T-helper 17 cell (primary cell): ENCODE results near the gene XPO1. TPM values are rescaled to one million over a fixed set of nuclear protein-coding genes. Genes with fewer than 3 reads are reported as not detected.
A peak's percentile ranks its signal among the peaks of the same experiment; 100 is the strongest.
"Not testable (repeated sequence)": the region's sequence is repeated elsewhere in the genome, so short reads cannot be mapped to it uniquely, and the experiment has no call there.

Experiments used
- ATAC-seq: fragments of 150-1000 bp; cut with Tn5 transposase; 2 replicates; pipeline ENCODE4 v1.10.0; 2021; ENCODE audit warnings: mild to moderate bottlenecking, moderate library complexity
- DNase-seq, 3 donors: peaks; one replicate each; pipeline versions ENCODE4 v3.0.0 to v3.0.0-alpha.2; 2020 to 2021
- H3K9me3 ChIP-seq: one replicate; pipeline ENCODE4 v1.7.0; 2013; ENCODE audit warnings: low read length, mild to moderate bottlenecking; ENCODE audit not compliant: control insufficient read depth, poor library complexity, severe bottlenecking
- H3K27ac Mint-ChIP-seq: one replicate; pipeline ENCODE4 v1.8.0; 2022; ENCODE audit warnings: mild to moderate bottlenecking, moderate library complexity, mixed read lengths
- H3K27me3 Mint-ChIP-seq: one replicate; pipeline ENCODE4 v1.8.0; 2022; ENCODE audit warnings: mixed read lengths
- H3K36me3 Mint-ChIP-seq: one replicate; pipeline ENCODE4 v1.8.0; 2022; ENCODE audit warnings: low read depth, mixed read lengths
- H3K4me1 Mint-ChIP-seq: one replicate; pipeline ENCODE4 v1.8.0; 2022; ENCODE audit warnings: mild to moderate bottlenecking, mixed read lengths
- H3K4me3 Mint-ChIP-seq: one replicate; pipeline ENCODE4 v1.8.0; 2022; ENCODE audit warnings: mild to moderate bottlenecking, moderate library complexity, mixed read lengths
- total RNA-seq, 4 donors: library from RNA in 2 of 4; stranded (reverse) in 2 of 4; gene quantifications; one replicate each; pipeline ENCODE4 v1.2.3 and lab custom pipeline; 2022 to 2026

The XPO1 gene, protein sequence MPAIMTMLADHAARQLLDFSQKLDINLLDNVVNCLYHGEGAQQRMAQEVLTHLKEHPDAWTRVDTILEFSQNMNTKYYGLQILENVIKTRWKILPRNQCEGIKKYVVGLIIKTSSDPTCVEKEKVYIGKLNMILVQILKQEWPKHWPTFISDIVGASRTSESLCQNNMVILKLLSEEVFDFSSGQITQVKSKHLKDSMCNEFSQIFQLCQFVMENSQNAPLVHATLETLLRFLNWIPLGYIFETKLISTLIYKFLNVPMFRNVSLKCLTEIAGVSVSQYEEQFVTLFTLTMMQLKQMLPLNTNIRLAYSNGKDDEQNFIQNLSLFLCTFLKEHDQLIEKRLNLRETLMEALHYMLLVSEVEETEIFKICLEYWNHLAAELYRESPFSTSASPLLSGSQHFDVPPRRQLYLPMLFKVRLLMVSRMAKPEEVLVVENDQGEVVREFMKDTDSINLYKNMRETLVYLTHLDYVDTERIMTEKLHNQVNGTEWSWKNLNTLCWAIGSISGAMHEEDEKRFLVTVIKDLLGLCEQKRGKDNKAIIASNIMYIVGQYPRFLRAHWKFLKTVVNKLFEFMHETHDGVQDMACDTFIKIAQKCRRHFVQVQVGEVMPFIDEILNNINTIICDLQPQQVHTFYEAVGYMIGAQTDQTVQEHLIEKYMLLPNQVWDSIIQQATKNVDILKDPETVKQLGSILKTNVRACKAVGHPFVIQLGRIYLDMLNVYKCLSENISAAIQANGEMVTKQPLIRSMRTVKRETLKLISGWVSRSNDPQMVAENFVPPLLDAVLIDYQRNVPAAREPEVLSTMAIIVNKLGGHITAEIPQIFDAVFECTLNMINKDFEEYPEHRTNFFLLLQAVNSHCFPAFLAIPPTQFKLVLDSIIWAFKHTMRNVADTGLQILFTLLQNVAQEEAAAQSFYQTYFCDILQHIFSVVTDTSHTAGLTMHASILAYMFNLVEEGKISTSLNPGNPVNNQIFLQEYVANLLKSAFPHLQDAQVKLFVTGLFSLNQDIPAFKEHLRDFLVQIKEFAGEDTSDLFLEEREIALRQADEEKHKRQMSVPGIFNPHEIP (N-terminal part only)
- 100 to 1,000 TPM; 110 to 121 TPM for total RNA-seq
- 287 to 300 reads per million in 2 donors for total RNA-seq (lab: John Stamatoyannopoulos, UW)

DNA sequence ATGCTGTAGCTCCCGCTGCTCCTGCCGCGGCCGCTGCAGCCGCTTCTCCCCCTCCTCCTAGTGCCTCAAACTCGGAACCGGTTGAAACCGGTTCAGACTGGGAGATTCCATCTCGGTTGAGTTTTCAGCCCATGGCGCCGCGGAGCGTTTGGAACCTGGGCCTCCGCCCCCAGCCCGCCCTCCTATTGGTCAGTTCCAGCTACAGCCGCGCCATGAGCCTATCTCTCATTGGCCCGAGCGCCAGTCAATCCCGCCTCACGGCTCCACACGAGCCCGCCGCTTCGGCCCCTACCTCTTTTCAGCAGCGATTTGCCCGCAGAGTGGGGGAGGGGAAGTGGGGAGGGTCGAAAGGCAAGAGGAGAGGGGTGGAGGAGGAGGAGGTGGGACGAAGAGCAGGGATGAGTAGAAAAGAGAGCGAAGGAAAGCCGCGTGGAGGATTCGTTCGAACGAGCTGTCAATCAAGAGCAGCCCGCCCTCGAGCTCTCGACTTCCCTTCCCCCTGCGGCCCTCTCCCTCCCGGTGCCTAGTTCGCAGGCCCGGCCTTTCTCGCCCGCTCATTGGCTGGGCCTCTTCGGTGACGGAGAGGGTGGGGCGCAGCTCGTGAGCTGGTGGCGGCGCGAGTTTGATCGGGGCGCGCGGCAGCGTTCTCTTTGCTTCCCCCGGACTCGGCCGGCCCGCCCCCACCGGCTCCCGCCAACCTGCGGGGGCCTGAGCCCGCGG, at the start of gene XPO1:
XPO1 (minus strand) TSS at position 157 of the 720 bp plus-strand sequence. CDS start 4,459 bp downstream, outside the sequence.
- Mint-ChIP-seq H3K4me3 (peak within 1 kb of the TSS; percentile 98), H3K4me1 (peaks cover 32% of the 10 kb centered on the region), H3K27ac (peak within 1 kb of the TSS; percentile 99), H3K27me3 (no peaks in the 10 kb centered on the region), H3K36me3 (peaks cover 7% of the 10 kb centered on the region)
- ATAC-seq (peak; percentile 84), DNase-seq (peak; percentile 96 to 97 (median 96))
- H3K9me3 ChIP-seq, result no peaks in the 10 kb centered on the region

DNA sequence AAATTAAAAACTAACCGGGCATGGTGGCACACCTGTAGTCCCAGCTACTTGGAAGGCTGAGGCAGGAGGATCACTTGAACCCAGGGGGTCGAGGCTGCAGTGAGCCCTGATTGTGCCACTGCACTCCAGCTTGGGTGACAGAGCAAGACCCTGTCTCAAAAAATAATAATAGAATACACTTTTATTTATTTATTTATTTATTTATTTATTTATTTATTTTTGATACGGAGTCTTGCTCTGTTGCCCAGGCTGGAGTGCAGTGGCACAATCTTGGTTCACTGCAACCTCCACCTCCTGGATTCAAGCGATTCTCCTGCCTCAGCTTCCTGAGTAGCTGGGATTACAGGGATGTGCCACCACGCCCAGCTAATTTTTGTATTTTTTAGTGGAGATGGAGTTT, 48.8 kb upstream of the XPO1 start:
- not testable (repeated sequence) for H3K27me3 Mint-ChIP-seq, H3K4me1 Mint-ChIP-seq, DNase-seq, H3K4me3 Mint-ChIP-seq, H3K27ac Mint-ChIP-seq, ATAC-seq, H3K36me3 Mint-ChIP-seq, H3K9me3 ChIP-seq

DNA sequence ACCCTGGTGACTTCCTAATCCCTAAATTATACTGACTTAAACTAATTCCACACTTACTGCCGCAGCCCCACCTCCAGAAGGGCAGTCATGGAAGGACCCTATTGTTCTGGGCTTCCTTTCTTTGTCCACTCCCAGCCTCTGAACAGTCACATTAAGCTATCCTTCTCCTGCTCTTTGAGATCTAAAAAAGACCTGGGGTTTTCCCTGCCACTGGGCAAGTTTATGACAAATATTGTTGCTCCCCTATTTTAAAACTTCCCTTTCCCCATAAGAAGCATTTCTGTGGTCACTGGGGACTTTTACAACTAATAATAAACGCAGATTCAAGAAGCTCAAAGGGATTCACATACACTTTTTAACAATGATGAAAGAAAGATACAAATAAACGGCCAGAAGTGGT, 47.2 kb upstream of the XPO1 start:
- H3K9me3 ChIP-seq, result no peaks in the 10 kb centered on the region
- no peak overlapping the region for H3K4me3 Mint-ChIP-seq
- no peak overlapping the region for H3K27ac Mint-ChIP-seq
- H3K4me1 Mint-ChIP-seq, result no peaks in the 10 kb centered on the region
- DNase-seq, result no peak
- peaks cover 4% of the 10 kb centered on the region for H3K36me3 Mint-ChIP-seq
- H3K27me3 Mint-ChIP-seq, result no peaks in the 10 kb centered on the region
- ATAC-seq, result no peak

DNA sequence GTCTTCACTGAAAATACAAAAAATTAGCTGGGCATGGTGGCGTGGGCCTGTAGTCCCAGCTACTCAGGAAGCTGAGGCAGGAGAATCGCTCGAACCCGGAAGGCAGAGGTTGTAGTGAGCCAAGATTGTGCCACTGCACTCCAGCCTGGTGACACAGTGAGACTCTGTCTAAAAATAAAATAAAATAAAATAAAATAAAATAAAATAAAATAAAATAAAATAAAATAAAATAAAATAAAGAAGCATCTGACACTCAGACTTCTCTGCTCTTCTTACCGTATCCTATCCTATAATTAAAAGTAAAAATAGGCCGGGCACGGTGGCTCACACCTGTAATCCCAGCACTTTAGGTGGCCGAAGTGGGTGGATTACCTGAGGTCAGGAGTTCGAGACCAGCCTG, 46.2 kb upstream of the XPO1 start:
- H3K4me3 Mint-ChIP-seq, H3K4me1 Mint-ChIP-seq, H3K27me3 Mint-ChIP-seq, ATAC-seq, H3K36me3 Mint-ChIP-seq, H3K27ac Mint-ChIP-seq, H3K9me3 ChIP-seq, DNase-seq: not testable (repeated sequence)

DNA sequence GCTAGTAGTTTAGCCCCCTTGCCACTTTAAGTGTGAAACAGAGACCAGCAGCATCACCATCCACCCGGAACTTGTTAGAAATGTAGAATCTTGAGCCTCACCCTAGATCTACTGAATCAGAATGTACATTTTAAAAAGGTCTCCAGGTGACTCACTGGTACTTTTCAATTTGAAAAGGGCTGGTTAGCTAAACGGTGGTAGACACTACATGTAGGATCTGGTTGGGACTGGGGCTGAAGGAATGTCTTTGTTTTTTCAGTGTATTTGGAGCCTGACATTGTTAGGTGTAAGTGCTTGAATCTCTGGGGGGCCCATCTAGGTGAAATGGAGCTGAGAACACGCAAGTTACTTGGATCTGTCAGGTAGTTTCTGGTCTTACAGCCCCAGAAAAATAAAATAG, 44.0 kb upstream of the XPO1 start:
- ATAC-seq (no peak), DNase-seq (no peak)
- no peaks in the 10 kb centered on the region for H3K9me3 ChIP-seq

DNA sequence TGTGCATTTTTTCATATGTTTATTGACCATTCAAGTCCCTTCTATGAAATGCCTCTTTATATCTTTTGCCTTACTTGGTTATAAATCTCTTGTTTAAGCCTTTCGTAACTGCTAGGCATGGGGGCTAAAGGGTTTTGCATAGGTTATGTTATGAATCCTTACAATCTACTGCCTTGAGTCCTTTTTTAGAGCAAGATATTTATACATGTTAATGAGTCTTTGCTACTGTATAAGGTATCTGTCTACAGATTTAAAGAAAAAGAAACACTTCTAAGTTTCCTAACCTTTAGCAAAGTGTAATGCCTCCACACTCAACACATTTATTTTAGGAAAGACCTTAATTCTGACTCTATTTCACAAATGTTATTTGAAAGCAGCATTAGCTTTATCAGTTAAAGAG, 43.6 kb upstream of the XPO1 start:
- ATAC-seq (no peak), DNase-seq (no peak)
- no peaks in the 10 kb centered on the region for H3K4me1 Mint-ChIP-seq
- H3K36me3 Mint-ChIP-seq, result no peaks in the 10 kb centered on the region
- H3K27ac Mint-ChIP-seq, result no peak overlapping the region
- no peaks in the 10 kb centered on the region for H3K27me3 Mint-ChIP-seq
- no peak overlapping the region for H3K4me3 Mint-ChIP-seq
- H3K9me3 ChIP-seq, result no peaks in the 10 kb centered on the region

More for the DNA sequence above, 44.0 kb upstream of the XPO1 start:
- Mint-ChIP-seq H3K36me3 (no peaks in the 10 kb centered on the region), H3K4me1 (no peaks in the 10 kb centered on the region), H3K27me3 (no peaks in the 10 kb centered on the region), H3K27ac (no peak overlapping the region), H3K4me3 (no peak overlapping the region)

DNA sequence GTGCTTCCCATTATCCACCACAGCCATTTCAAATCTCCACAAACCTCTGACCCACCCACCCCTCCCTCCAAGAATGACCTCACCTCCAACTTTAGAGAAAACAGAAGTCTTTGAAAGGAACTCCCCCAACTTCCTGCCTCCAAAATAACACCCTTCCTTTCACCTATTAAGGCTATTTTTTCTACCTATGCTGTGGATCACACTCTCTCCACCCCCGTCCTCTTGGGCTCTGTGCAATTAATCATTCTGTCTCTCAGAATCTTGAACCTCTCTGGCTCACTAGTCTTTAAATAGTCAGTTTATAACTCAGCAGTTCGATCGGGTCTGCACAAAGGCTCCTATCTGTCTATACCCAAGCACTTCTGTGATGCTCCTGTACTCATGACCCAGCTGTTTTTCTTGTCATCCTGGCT, 37.3 kb upstream of the XPO1 start:
- no peak for ATAC-seq
- no peak overlapping the region for H3K4me3 Mint-ChIP-seq
- H3K4me1 Mint-ChIP-seq, result peaks cover 6% of the 10 kb centered on the region
- no peak for DNase-seq
- H3K36me3 Mint-ChIP-seq, result no peaks in the 10 kb centered on the region
- H3K9me3 ChIP-seq, result no peaks in the 10 kb centered on the region
- no peak overlapping the region for H3K27ac Mint-ChIP-seq
- H3K27me3 Mint-ChIP-seq, result no peaks in the 10 kb centered on the region

DNA sequence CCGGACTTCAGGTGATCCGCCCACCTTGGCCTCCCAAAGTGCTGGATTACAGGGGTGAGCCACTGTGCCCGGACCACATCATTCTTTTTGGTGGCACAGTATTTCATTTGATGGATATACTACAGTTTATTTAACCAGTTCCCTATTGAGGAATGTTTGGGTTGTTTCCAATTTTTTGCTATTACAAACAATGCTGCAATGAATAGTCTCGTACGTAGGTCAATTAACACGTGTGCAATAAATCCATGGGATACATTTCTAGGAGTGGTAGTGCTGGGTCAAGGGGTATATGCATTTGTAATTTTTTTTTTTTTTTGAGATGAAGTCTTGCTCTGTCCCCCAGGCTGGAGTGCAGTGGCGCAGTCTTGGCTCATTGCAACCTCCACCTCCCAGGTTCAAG, 28.4 kb upstream of the XPO1 start:
- no peak for ATAC-seq

DNA sequence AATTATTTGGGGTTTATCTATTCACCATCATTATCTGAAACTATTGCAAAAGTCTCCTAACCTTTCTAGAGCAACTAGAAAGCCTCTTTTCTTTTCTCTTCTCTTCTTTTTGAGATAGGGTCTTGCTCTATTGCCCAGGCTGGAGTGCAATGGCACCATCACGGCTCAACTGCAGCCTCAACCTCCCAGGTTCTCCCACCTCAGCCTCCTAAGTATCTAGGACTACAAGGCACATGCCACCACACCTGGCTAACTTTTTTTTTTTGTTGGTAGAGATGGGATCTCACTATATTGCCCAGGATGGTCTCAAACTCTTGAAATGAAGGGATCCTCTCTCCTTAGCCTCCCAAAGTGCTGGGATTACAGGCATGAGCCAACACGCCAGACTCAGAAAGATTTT, 24.5 kb upstream of the XPO1 start:
- H3K27me3 Mint-ChIP-seq, result no peaks in the 10 kb centered on the region
- no peak for ATAC-seq
- no peak for DNase-seq
- H3K9me3 ChIP-seq, result no peaks in the 10 kb centered on the region
- no peaks in the 10 kb centered on the region for H3K4me1 Mint-ChIP-seq
- H3K27ac Mint-ChIP-seq, result no peak overlapping the region
- H3K4me3 Mint-ChIP-seq, result no peak overlapping the region
- no peaks in the 10 kb centered on the region for H3K36me3 Mint-ChIP-seq

More for the DNA sequence above, 28.4 kb upstream of the XPO1 start:
- no peak overlapping the region for H3K27ac Mint-ChIP-seq
- H3K4me3 Mint-ChIP-seq, result no peak overlapping the region
- H3K9me3 ChIP-seq, result no peaks in the 10 kb centered on the region
- DNase-seq, result no peak
- H3K4me1 Mint-ChIP-seq, result no peaks in the 10 kb centered on the region
- H3K36me3 Mint-ChIP-seq, result no peaks in the 10 kb centered on the region
- H3K27me3 Mint-ChIP-seq, result no peaks in the 10 kb centered on the region

DNA sequence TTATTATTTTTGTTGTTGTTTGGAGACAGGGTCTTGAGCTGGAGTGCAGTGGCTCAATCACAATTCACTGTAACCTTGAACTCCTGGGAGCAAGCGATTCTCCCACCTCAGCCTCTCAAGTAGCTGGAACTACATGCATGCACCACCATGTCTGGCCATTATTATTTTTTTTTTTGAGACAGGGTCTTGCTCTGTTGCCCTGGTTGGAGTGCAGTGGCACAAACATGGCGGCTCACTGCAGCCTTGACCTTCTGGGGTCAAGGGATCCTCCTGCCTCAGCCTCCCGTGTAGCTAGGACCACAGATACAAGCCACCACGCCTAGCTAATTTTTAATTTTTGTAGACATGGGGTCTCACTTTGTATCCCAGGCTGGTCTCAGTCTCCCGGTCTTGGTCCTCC, 20.0 kb upstream of the XPO1 start:
- no peak overlapping the region for H3K4me3 Mint-ChIP-seq
- ATAC-seq, result no peak
- no peaks in the 10 kb centered on the region for H3K27me3 Mint-ChIP-seq
- DNase-seq, result no peak
- no peaks in the 10 kb centered on the region for H3K9me3 ChIP-seq
- no peaks in the 10 kb centered on the region for H3K36me3 Mint-ChIP-seq
- no peak overlapping the region for H3K27ac Mint-ChIP-seq
- H3K4me1 Mint-ChIP-seq, result no peaks in the 10 kb centered on the region

DNA sequence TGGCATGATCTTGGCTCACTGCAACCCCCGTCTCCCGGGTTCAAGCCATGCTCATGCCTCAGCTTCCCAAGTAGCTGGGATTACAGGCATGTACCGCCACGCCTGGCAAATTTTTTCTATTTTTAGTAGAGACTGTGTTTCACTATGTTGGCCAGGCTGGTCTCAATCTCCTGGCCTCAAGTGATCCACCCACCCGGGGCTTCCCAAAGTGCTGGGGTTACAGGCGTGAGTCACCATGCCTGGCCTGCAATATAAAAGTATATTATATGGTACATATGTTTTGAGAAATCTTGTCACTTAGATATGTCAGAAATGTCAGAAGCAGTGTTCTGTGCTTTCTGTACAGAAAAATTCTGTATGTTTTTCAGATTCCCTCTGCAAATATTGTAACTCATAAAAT, 19.2 kb upstream of the XPO1 start:
- Mint-ChIP-seq H3K4me1 (no peaks in the 10 kb centered on the region), H3K27me3 (no peaks in the 10 kb centered on the region), H3K36me3 (no peaks in the 10 kb centered on the region), H3K27ac (no peak overlapping the region), H3K4me3 (no peak overlapping the region)
- ATAC-seq (no peak), DNase-seq (no peak)
- no peaks in the 10 kb centered on the region for H3K9me3 ChIP-seq

DNA sequence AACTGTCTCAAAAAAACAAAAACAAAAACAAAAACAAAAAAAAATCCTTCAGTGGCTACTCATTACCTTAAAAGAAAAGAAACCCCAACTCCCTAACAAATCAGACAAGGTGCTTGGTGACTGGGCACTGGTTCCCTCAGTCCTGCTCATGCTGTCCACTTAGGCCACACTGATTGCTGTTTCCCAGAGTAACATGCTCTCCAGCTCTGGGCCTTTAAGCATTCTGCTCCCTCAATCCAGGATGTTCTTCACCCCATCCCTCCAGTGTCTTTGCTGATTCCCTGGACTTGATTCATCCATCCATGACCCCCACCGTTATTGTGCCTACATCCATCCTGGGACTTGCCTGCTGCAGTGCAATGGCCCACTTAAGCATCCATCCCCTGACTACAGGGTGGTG, 16.4 kb upstream of the XPO1 start:
- H3K9me3 ChIP-seq, result no peaks in the 10 kb centered on the region
- Mint-ChIP-seq H3K27me3 (peaks cover 9% of the 10 kb centered on the region), H3K4me3 (no peak overlapping the region), H3K27ac (no peak overlapping the region), H3K36me3 (no peaks in the 10 kb centered on the region), H3K4me1 (no peaks in the 10 kb centered on the region)
- ATAC-seq (no peak), DNase-seq (no peak)
